Lower leg skin (tissue), 4 donors: ENCODE measurements around the gene ZNF562. TPM values are rescaled to one million over a fixed set of nuclear protein-coding genes. Genes with fewer than 3 reads are reported as not detected.

ENCODE experiments used
- DNase-seq, 2 donors: peaks; one replicate each; pipeline ENCODE4 v3.0.0-alpha.2; 2019; ENCODE audit warnings: low spot score in 2 of 2
- H3K4me3 ChIP-seq: fragments of 200-600 bp; sonication (generic); 2 replicates; pipeline ENCODE4 v1.5.1; 2017; ENCODE audit warnings: mild to moderate bottlenecking, low read depth; ENCODE audit not compliant: poor library complexity, severe bottlenecking
- CTCF ChIP-seq, 3 donors: fragments of 450-650 bp; IDR thresholded peaks; one replicate each; pipeline ENCODE4 v1.5.1; 2016; ENCODE audit warnings: antibody characterized with exemption in 3 of 3, mild to moderate bottlenecking in 3 of 3, moderate library complexity in 2 of 3
- POLR2A ChIP-seq, 2 donors: fragments of 450-650 bp; IDR thresholded peaks; one replicate each; pipeline ENCODE4 v1.6.1; 2016 to 2017; ENCODE audit warnings: antibody characterized with exemption in 2 of 2, mild to moderate bottlenecking in 1 of 2, moderate library complexity in 1 of 2
- WGBS, 2 donors: methylation state at CpG; one replicate each; pipeline ENCODE4 v1.1.5; 2018; 5-methylcytosine and 5-hydroxymethylcytosine counted together
- intact Hi-C: fragments of 100-400 bp; cut with DNase I; formaldehyde crosslinking; loops from one replicate; pipeline ENCODE4 v1.15.0; 2023; ENCODE audit warnings: low total_unique reads
- total RNA-seq, 4 donors: library from RNA; depleted of rRNA; stranded (reverse); fragments of >200 nt; gene quantifications; one replicate each; pipeline ENCODE4 v1.1.0, GENCODE V29; 2016

The ZNF562 gene
- total RNA-seq, 4 donors from 2014 or later = 11.9 to 22.2 (median 14.0) TPM

DNA sequence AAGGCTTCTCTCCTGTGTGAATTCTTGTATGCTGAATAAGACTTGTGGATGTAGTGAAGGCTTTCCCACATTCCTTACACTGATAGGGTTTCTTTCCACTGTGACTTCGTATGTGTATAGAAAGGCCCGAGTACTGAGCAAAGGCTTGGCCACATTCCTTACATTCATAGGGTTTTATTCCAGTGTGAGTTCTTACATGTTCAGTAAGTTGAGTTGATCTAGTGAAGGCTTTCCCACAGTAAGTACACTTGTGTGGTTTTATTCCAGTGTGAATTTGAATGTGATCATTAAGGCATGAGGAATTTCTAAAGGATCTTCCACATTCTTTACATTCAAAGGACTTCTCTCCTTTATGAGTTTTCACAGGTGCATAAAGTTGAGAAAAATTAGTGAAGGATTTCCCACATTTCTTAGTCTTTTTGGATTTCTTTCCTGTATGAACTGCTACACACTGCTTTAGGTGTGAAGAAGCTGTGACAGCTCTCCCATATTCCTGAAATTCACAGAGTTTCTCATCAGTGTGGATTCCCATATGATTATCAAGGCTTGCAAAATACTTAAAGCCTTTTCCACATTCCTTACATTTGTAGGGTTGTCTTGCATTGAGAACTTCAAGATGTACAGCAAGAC, 64.3 kb downstream of the ZNF562 start:
- TF ChIP-seq POLR2A (IDR thresholded peaks at IDR 0.05) (no peak), CTCF (IDR thresholded peaks at IDR 0.05) (no peak)
- WGBS, 2 donors = 96% methylated on average over 2 of the region's 2 CpGs
- no peak for DNase-seq
- intact Hi-C loops = no loop called here
- H3K4me3 ChIP-seq = no peak overlapping the region

- TF ChIP-seq POLR2A (IDR thresholded peaks at IDR 0.05) (no peak), CTCF (IDR thresholded peaks at IDR 0.05) (no peak)
- H3K4me3 ChIP-seq = no peak overlapping the region
- intact Hi-C loops = no loop called here
- no peak for DNase-seq
- WGBS, 2 donors = 86 to 88% methylated on average over 5 of the region's 5 CpGs
Observed at GRCh38 chr19:9608912-9609311, 66.0 kb downstream of the ZNF562 start.

DNA sequence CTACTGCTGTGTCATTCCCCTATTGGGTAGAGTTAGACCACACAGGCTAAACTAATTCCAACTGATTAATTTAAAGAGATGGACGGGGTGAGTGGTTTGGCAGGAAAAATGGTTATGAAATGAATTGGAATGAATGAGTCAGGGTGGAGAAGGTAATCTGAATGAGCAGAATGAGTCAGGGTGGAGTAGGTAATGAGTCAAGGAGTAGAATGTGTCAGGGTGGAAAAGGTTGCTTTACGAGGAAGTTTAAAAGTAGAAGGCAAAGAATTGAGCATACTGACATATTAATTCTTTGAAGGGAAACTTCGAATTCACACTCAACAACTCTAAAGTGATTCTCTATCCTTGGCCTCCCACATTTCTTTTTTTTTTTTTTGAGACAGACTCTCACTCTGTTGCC, 77.9 kb downstream of the ZNF562 start:
- intact Hi-C loops = loop anchor here (10.0 kb wide), 1 partner anchor 188 kb away; no protein-coding TSS in a partner anchor
- no peak overlapping the region for H3K4me3 ChIP-seq
- WGBS, 2 donors = 57 to 64% methylated on average over 3 of the region's 3 CpGs
- DNase-seq = no peak
- TF ChIP-seq POLR2A (IDR thresholded peaks at IDR 0.05) (no peak), CTCF (IDR thresholded peaks at IDR 0.05) (no peak)

Other genes starting within 250 kb of the ZNF562 start
- gene ZNF266, start 239.5 kb downstream of the ZNF562 start, total RNA-seq = 10 to 100 TPM; 19.1 to 34.4 (median 29.8) TPM
- not detected for gene ZNF560, start 176.5 kb downstream of the ZNF562 start, total RNA-seq
- gene ZNF426, start 136.5 kb downstream of the ZNF562 start, total RNA-seq = 10 to 100 TPM in 2 of 4 donors, 1 to 10 TPM in 2; 4.6 to 15.7 (median 9.5) TPM
- 10 to 100 TPM; 28.1 to 44.6 (median 31.2) TPM for gene ZNF121, start 90.6 kb downstream of the ZNF562 start, total RNA-seq
- 10 to 100 TPM; 31.3 to 55.0 (median 40.7) TPM for gene ZNF561, start 53.9 kb downstream of the ZNF562 start, total RNA-seq
- gene ZNF846, start 93.6 kb upstream of the ZNF562 start, total RNA-seq = 10 to 100 TPM in 2 of 4 donors, 1 to 10 TPM in 2; 8.7 to 15.5 (median 10.4) TPM
- 10 to 100 TPM; 13.8 to 28.7 (median 23.5) TPM for gene FBXL12, start 144.0 kb upstream of the ZNF562 start, total RNA-seq
- 100 to 1,000 TPM; 339 to 596 (median 390) TPM for gene UBL5, start 152.8 kb upstream of the ZNF562 start, total RNA-seq
- 10 to 100 TPM; 67.8 to 97.7 (median 79.6) TPM for gene PIN1, start 160.2 kb upstream of the ZNF562 start, total RNA-seq